ENCODE measurements around the gene C3orf22.

The C3orf22 gene

GRCh38 chr3:126556637-126557414, 1.9 kb downstream of the C3orf22 start:
- Histone ChIP-seq H3K4me3 (ENCODE audit: low read depth, low read length) (no peak overlapping the region), H3K9me3 (ENCODE audit: control insufficient read depth, insufficient read depth, low read length) (no peaks in the 10 kb centered on the region), H3K4me1 (ENCODE audit: control insufficient read depth, insufficient read depth, low read length) (no peaks in the 10 kb centered on the region), H3K27ac (ENCODE audit: low read depth, low read length) (no peak overlapping the region), H3K9ac (ENCODE audit: low read depth, low read length) (no peak overlapping the region), H3K36me3 (ENCODE audit: control insufficient read depth, insufficient read depth, low read length) (no peaks in the 10 kb centered on the region), H3K27me3 (ENCODE audit: control insufficient read depth, insufficient read depth, low read length) (no peaks in the 10 kb centered on the region)

GRCh38 chr3:126555795-126556636, 2.7 kb downstream of the C3orf22 start:
- Histone ChIP-seq H3K9ac (ENCODE audit: low read depth, low read length) (no peak overlapping the region), H3K4me1 (ENCODE audit: control insufficient read depth, insufficient read depth, low read length) (no peaks in the 10 kb centered on the region), H3K36me3 (ENCODE audit: control insufficient read depth, insufficient read depth, low read length) (no peaks in the 10 kb centered on the region), H3K9me3 (ENCODE audit: control insufficient read depth, insufficient read depth, low read length) (no peaks in the 10 kb centered on the region), H3K27me3 (ENCODE audit: control insufficient read depth, insufficient read depth, low read length) (no peaks in the 10 kb centered on the region), H3K27ac (ENCODE audit: low read depth, low read length) (no peak overlapping the region), H3K4me3 (ENCODE audit: low read depth, low read length) (no peak overlapping the region)

GRCh38 chr3:126554560-126555525, 3.9 kb downstream of the C3orf22 start:
- no peaks in the 10 kb centered on the region for H3K9me3 ChIP-seq (ENCODE audit: control insufficient read depth, insufficient read depth, low read length)
- H3K27ac ChIP-seq (ENCODE audit: low read depth, low read length) = no peak overlapping the region
- no peak overlapping the region for H3K9ac ChIP-seq (ENCODE audit: low read depth, low read length)
- H3K36me3 ChIP-seq (ENCODE audit: control insufficient read depth, insufficient read depth, low read length) = no peaks in the 10 kb centered on the region
- H3K4me3 ChIP-seq (ENCODE audit: low read depth, low read length) = no peak overlapping the region
- H3K27me3 ChIP-seq (ENCODE audit: control insufficient read depth, insufficient read depth, low read length) = no peaks in the 10 kb centered on the region
- 0 out of 2 replicates have a peak, but pooled peaks cover under 1% of the 10 kb centered on the region for H3K4me1 ChIP-seq (ENCODE audit: control insufficient read depth, insufficient read depth, low read length)

- no peak overlapping the region for H3K9ac ChIP-seq (ENCODE audit: low read depth, low read length)
- no peak overlapping the region for H3K4me3 ChIP-seq (ENCODE audit: low read depth, low read length)
- no peaks in the 10 kb centered on the region for H3K27me3 ChIP-seq (ENCODE audit: control insufficient read depth, insufficient read depth, low read length)
- H3K27ac ChIP-seq (ENCODE audit: low read depth, low read length) = no peak overlapping the region
- peaks cover 13% of the 10 kb centered on the region for H3K4me1 ChIP-seq (ENCODE audit: control insufficient read depth, insufficient read depth, low read length)
- H3K9me3 ChIP-seq (ENCODE audit: control insufficient read depth, insufficient read depth, low read length) = no peaks in the 10 kb centered on the region
- H3K36me3 ChIP-seq (ENCODE audit: control insufficient read depth, insufficient read depth, low read length) = no peaks in the 10 kb centered on the region
Measured at GRCh38 chr3:126553284-126554084, 5.2 kb downstream of the C3orf22 start.

- Histone ChIP-seq H3K27me3 (ENCODE audit: control insufficient read depth, insufficient read depth, low read length) (no peaks in the 10 kb centered on the region), H3K36me3 (ENCODE audit: control insufficient read depth, insufficient read depth, low read length) (no peaks in the 10 kb centered on the region), H3K9ac (ENCODE audit: low read depth, low read length) (no peak overlapping the region), H3K4me1 (ENCODE audit: control insufficient read depth, insufficient read depth, low read length) (peaks cover 17% of the 10 kb centered on the region), H3K9me3 (ENCODE audit: control insufficient read depth, insufficient read depth, low read length) (no peaks in the 10 kb centered on the region), H3K4me3 (ENCODE audit: low read depth, low read length) (no peak overlapping the region), H3K27ac (ENCODE audit: low read depth, low read length) (no peak overlapping the region)
Measured at GRCh38 chr3:126552688-126553283, 5.9 kb downstream of the C3orf22 start.

- no peaks in the 10 kb centered on the region for H3K36me3 ChIP-seq (ENCODE audit: control insufficient read depth, insufficient read depth, low read length)
- no peak overlapping the region for H3K27ac ChIP-seq (ENCODE audit: low read depth, low read length)
- no peaks in the 10 kb centered on the region for H3K27me3 ChIP-seq (ENCODE audit: control insufficient read depth, insufficient read depth, low read length)
- H3K4me1 ChIP-seq (ENCODE audit: control insufficient read depth, insufficient read depth, low read length) = peaks cover 17% of the 10 kb centered on the region
- no peaks in the 10 kb centered on the region for H3K9me3 ChIP-seq (ENCODE audit: control insufficient read depth, insufficient read depth, low read length)
- H3K4me3 ChIP-seq (ENCODE audit: low read depth, low read length) = no peak overlapping the region
- H3K9ac ChIP-seq (ENCODE audit: low read depth, low read length) = no peak overlapping the region
Measured at GRCh38 chr3:126551839-126552687, 6.7 kb downstream of the C3orf22 start.

GRCh38 chr3:126551121-126551838, 7.5 kb downstream of the C3orf22 start:
- H3K36me3 ChIP-seq (ENCODE audit: control insufficient read depth, insufficient read depth, low read length) = no peaks in the 10 kb centered on the region
- no peaks in the 10 kb centered on the region for H3K27me3 ChIP-seq (ENCODE audit: control insufficient read depth, insufficient read depth, low read length)
- no peak overlapping the region for H3K4me3 ChIP-seq (ENCODE audit: low read depth, low read length)
- H3K9me3 ChIP-seq (ENCODE audit: control insufficient read depth, insufficient read depth, low read length) = no peaks in the 10 kb centered on the region
- no peak overlapping the region for H3K9ac ChIP-seq (ENCODE audit: low read depth, low read length)
- H3K4me1 ChIP-seq (ENCODE audit: control insufficient read depth, insufficient read depth, low read length) = peaks cover 17% of the 10 kb centered on the region
- H3K27ac ChIP-seq (ENCODE audit: low read depth, low read length) = no peak overlapping the region

GRCh38 chr3:126550488-126551051, 8.2 kb downstream of the C3orf22 start:
- Histone ChIP-seq H3K36me3 (ENCODE audit: control insufficient read depth, insufficient read depth, low read length) (no peaks in the 10 kb centered on the region), H3K4me3 (ENCODE audit: low read depth, low read length) (no peak overlapping the region), H3K9me3 (ENCODE audit: control insufficient read depth, insufficient read depth, low read length) (no peaks in the 10 kb centered on the region), H3K27ac (ENCODE audit: low read depth, low read length) (no peak overlapping the region), H3K4me1 (ENCODE audit: control insufficient read depth, insufficient read depth, low read length) (peaks cover 17% of the 10 kb centered on the region), H3K27me3 (ENCODE audit: control insufficient read depth, insufficient read depth, low read length) (no peaks in the 10 kb centered on the region), H3K9ac (ENCODE audit: low read depth, low read length) (no peak overlapping the region)
